Smooth muscle cell of the brain vasculature (primary cell): ENCODE data around the gene PKNOX2.
A peak's percentile ranks its signal among the peaks of the same experiment; 100 is the strongest.

Experiments used
- DNase-seq: peaks from one replicate; pipeline ENCODE4 v3.0.0-alpha.2; 2012; ENCODE audit warnings: low read depth, low spot score

PKNOX2 gene

DNA sequence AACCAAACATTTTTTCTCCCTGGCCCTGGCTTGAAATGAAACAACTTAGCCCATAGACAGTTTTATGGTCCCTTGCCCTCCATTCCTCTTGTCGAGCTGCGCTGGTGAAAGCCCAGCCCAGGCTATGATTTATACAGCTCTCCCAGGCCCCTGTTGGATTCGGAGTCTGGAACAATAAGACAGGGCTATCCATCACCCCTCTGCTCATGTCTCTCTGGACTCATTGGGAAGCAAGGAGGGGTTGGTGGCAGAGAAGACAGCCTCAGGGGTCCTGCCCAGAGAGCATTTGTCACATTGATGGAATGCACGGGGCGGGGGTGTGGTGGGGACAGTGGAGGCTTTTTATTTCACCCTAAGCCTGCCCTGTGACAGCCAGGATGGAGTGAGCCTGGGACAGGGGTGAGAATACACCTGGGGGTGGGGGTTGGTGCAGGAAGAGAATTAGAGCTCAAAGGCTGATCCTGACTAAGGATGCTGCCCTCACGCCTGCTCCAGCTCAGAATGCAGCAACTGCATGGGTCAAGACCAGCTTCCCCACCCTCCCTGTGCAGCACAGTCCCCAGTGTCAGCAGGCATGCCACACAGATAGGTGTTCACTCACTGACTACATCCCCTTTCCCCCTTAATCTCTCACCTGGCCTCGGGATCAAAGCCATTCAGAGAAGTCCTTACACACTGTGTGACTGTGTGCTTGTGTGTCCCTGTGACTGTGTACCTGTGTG, 10.0 kb upstream of the PKNOX2 start:
- DNase-seq: no peak

DNA sequence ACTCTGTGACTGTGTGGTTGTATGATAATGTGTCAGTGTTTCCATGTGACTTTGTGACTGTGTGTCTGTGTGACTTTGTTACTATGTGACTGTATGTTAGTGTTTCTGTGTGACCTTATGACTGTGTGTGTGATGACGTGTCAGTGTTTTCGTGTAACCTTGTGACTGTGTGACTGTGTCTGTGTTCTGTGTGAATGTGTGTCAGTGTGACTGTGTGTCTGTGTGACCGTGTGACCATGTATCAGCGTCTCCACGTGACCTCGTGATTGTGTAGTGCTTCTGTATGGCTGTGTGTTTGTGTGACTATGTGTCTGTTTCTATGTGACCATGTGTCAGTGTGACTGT, 9.5 kb upstream of the PKNOX2 start:
- DNase-seq: no peak

DNA sequence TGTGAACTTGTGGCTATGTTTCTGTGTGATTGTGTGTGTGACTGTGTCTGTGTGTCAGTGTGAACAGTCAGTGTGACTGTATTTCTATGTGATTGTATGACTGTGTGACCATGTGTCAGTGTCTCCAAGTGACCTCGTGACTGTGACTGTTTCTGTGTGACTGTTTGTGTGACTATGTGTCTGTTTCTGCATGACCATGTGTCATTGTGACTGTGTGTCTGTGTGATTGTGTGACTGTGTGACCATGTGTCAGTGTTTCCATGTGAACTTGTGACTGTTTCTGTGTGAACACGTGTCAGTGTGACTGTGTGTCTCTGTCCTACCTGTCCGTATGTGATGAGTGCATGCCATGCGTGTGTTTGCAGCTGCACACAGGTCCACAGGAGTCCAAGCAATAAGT, 8.8 kb upstream of the PKNOX2 start:
- DNase-seq: no peak

DNA sequence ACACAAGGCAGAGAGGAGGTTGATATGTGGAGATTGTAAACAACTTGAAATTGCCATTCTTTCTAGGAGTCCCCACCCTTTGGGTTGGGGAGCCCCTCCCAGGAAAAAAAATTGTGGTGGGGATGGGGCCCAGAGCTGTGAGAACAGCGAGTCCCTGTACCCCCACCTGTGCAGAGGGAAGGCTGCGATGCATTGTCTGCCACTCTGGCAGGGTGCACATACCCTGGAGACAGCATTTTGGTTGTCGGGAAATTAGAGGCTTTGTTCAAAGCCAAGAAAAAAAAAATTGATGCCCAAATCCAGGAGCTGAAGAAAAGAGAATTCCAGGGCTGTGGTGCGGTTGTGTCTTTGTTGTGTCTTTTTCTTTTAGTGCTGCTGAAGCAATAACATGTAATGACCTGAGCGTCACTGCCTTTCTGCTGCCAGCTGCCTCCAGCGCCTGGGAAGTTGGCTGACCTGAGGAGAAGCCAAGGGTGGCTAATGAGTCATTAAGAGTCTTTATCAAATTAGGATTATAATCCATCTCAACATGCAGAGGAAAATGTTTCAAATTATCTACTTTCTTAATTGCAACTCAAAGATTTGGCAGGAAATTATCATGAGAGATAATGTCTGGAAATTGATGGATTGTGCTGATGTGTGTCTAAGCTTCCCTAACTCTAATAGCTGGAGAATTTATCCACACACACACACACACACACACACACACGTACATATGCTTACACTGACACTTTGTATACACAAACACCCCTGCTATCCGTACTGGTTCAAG, 8.0 kb upstream of the PKNOX2 start:
- no peak for DNase-seq

DNA sequence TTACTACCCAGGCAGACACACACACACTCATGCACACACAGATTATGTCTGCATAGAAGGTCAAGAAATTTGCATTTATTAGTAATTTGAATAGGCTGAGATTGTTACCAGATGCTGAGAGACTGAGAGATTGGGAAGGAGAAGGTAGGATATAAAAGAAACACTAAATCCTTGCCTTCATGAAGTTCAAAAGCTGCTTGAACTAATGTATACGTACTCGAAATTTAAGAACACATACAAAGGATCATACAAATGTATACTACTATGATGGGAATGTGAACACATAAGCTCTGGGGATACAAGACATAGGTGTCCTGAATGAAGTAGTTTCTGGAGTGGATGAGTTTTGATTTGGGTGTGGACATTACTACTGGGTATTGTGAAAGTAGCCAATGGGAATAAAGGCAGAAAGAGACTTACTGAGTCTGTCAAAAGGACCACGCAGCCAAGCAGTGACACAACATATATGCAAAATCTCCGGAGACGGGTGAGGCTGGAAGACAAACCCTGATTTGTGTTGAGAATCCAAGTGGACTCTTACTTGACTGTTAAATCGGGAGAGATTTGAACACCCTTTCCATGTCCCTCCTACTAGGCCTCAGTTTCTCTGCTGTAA, 7.3 kb upstream of the PKNOX2 start:
- no peak for DNase-seq

DNA sequence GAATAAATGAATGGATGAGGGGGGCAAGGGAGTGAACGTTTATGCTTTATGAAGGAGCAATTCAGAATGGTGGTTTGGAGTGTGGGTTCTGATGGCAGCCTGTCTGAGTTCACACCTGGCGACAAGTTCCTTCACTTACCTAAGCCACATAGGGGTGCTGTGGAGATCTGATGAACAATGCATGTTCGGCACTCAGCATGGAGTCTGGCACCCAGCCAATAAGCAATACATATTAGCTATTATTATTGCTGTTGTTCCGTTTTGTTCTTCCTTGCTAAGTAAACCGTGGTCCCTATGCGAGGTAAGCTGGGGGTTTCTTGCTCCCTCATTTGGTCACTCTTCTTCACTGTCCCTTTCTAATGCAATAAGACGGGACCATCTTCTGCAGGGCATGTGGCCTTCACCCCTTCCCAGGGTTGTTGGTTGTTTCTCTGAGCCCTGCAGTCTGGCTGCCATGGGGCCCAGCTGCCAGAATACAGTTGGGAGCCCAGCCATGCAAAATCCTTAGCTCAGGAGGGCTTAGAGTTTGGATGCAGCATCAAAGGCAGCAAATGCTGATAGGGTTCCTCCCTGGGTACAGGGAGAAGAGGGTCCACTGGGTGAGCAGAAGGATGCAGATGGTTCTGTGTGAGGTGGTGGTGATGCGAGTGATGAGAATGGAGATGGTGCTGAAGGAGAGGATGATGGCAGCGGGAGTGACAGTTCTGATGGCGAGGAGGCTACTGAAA, 6.4 kb upstream of the PKNOX2 start:
- DNase-seq: no peak

DNA sequence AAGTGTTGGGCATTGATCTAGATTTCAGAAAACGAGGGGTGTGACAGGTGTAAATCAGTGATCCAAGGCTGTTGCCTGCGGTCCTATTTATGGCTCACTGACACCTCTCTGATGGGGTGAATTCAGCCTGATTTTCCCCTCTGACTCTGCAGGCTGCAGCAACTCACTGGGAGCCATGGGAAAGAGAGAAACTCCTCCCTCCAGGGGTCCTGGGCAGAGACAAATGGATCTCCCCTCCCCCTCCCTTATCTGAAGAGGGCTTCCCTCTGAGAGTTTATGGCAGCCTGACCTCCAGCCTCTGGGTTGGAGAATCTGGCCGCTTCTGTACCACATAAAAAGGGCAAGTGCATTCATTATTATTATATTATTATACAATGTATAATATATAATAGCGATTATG, 1.8 kb upstream of the PKNOX2 start:
- DNase-seq: no peak

DNA sequence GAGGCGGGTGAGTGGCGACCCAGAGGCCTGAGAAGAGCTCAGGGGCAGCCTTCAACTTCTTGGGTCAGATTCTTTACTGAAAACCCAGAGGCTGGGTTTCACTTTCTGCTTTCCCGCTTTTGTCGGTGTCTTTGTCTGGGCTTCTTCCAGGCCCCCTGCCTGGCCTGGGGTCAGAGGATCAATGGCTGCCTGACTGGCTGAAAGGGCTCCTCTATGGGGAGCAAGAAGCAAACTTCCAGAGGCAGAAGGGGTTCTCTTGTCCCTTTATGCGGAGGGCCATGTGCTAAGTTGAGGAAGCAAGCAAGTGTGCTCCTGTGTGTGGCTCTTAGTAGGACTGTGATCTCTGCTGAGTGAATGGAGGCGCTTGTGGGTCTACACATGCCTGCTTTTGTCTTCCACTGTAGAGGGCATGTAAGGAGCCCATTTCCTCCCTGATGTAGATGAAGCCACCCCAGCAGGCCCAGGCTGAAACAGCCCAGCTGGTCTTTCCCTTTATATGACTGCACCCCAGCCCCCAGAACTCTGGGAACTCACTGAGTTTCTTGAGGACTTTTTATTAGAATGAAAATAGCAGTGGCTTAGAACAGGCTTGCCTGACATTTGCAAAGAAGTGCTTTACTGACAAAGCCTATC, 1.0 kb upstream of the PKNOX2 start:
- peak; percentile 45 for DNase-seq

DNA sequence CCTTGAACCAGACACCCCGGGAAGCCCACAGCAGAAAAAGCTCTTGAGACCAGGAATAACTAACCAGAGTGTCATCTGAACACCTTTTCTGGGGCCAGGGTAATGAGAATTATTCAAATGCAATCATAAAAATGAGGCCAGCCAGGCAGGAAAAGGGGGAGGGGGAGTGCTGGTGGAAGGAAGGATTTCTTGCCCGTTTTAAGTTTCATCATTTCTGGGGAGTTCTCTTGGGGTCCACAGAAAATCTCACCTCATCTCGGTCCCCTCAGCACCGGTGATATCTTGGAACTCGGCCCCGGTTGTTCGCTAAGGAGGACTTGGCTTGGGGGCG, 495 bp upstream of the PKNOX2 start:
- no peak for DNase-seq

DNA sequence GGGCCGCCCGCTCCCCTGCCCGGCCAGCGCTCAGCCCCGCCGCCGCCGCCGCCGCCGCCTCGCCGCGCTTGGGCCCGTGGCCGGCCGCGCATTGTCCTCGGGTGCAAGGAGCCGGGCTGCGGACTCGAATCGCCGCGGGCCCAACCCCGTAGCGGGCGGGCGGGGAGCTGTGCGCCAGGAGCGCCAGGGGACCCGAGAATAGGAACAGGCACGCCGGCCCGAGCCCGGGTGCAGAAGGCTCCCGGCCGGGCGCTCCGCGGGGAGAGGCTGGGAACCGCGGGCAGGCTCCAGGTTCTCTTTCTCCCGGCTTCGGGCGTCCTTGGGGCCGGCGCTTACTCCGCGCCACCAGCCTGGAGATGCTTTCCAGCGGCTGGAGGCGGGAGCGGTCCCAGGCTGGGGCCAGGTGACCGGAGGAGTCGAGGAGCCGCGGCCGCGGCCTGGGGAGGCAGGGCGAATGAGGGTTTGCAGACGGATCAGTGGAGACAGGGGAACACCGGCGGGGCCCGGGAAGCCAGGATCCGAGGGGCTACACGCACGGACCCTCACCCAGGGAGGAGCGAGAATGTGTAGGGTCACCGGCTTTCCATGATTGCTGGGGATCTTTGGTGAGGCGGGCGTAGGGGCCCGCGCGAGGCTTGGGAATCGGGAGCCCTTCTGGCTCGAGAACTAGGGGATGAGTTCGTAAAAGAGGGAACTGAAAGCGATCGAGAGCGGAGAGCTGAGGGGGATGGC, 726 bp downstream of the PKNOX2 start:
- DNase-seq: no peak

DNA sequence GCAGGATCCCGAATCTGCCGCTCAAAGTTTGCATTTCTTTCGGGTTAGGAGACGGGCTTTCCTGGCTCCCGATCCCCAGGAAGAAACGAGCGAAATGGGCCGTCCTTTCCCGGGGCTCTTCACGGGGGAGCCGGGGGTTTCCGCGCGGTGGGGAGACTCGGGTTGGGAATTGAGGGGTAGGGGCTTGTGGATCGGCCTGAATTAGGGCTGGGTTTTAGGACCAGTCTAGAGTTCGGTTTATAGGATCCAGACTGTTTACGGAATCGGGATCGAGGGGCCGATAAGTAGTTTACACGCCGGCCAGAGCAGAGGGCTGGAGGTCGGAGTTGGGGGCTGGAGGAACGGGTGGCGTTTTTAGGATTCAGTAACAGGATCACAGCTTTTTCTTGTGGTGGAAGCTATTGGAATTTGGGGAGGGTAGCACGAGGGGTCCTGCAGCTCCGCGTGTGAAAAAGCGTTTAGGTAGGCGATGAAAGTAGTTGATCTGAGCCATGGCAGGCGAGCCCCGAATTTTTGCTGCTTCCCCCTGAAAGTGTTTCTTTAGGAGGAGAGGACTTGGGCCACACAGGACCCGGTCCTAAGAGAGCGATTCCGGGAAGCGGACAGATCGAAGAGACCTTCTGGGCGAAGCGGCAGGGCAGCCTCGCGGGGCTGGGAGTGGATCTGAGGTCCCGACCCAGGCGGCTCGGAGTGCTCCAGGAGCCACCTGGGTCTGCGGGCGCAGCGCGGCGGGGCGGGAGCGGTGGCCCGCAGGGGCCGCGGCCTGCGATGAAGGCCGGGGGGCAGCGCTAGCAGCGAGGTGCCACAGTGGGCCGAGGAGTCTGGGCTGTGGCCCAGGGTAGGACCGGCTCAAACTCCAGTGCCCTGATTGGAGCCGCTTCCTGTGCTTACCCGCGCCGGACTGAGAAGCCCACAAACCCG, 1.6 kb downstream of the PKNOX2 start:
- no peak for DNase-seq

DNA sequence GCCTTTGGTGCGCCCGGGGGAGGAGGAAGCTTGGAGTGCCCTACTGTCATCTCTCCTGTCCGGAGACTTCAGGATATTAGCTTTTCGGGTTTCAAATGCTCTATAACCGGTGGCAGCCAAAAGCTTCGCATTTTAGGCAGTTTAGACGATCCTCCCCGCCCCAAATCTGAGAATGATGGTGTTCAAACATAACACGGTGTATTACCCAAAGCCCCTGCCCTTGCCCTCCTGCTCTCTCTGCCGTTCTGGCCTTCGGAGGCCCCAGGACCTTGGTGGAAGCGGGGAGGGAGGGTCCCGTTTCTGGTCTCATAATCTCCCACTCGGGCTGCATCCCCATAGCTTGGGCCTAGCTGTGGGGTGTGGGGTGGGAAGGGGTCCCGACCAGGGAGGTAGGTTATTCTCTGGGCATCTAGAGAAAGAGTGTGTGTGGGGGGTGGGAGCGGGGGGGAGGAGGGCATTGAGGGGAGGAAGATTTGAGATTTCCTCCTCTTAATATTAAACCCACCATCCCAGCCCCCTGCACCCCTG, 2.3 kb downstream of the PKNOX2 start:
- DNase-seq: no peak

DNA sequence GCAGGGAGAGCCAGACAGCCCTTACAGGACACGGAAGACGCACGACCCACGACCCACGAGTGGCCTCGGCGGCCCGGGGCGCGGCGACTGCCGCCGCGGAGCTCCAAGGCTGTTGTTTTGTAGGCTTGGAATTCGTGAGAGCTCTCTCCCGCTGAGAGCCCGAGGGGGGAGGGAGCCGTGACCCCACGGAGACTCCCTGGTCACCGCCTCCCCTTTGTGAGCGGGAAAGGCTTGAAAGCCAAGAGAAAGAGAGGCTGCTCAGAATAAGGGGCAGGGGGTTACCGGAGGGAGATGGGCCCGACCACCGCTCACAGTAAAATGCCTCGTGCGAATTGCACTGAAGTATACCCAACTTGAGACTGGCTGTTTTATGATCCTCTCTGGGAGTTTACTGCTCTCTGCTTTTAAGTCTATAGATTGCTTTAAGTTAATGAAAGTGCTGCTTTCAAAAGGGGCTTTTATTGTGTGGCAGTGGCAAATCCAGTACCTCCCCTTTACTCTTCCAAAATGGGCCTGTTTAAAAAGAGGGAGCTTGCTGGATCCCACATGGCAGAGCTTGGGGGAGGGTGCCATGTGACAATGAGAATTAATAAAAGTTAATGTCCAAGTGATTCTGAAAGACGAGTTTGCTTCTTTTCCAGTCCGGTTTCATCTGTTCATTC, 2.9 kb downstream of the PKNOX2 start:
- DNase-seq: no peak

DNA sequence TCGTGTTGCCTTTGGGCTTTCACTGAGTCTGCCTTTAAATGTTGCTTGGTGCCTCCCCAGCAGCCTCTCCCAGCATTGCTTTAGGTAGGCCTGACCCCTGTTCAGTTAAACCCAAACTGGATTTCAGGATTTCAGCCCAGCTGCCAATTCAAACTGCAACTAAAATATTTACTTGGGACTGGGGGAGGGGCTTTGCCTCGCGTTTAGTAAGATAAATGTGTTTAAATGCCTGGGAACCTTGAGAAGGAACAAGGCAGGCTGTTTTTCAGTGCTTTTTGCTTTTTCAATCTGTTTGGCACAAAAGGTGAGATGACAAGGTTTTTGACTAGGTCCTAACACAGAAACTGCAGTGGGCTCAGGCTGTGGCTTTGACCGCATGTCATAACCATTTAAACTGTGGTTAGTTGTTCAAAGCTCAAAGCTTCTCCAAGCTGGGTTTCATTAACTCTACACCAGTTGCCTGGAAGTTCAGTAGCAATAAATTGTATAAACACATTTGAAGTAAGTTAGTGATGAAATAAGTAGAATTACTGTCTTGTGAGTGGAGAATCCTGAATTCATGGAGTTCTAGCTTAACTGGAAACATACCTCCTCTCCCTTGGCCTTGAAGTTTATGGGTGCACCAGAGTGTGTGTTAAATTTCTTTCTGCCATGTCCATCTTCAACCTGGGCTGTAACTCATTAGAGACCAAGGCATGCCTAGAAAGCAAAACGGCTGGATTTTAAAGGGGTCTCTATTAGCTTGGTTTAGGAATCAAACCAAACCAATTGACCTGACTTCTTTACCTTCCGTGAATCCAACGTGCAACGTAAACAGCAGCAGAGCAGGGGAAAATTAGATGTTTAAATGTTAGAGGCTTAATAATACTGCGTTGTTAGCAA, 3.6 kb downstream of the PKNOX2 start:
- no peak for DNase-seq

DNA sequence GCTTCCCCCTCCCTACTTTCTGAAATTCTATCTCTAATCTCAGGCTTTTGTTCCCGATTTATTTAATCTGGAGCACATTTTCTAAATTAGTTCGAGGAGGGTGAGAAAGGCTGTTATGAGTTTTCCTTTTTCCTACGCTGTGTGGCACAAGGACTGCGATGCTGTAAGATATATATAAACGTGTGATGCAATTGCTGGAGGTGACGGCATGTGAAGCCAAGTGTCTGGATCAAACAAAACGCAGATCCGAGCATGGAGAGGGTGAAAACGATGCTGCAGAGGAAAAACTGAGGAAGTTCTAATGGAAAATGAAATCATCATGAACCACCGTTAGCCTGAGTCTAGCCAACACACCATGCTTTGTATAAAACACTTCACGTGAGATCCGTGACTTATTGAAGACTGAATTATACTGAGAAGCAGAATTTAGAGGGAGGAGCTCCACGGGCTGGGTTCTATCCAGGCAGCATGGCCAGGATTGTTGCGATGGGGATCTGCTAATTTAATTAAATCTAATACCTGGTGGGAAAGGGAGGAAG, 4.4 kb downstream of the PKNOX2 start:
- DNase-seq: no peak

DNA sequence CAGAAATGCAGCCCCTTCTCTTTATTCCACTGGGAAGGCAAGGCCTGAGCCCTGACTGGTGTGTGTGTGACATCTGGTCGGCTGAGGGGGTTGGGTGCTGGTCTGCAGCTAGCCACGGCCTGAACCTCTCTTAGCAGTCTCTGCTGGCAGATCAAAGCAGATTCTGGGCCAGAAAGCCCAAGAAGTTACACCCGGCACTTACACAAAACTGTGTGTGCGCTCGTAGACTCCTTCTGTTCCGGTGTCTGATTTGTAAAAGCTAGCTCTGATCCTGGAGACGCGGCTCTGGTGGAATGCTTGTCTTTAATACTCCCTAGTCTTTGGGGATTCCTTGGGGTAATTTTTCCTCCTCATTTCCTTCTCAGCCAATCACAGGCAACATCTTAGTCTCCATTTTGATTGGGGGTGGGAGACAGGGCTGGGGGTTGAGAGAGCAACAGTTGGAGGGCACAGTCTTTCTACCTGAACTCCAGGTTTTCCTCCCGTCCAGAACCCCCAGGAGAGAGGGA, 5.5 kb downstream of the PKNOX2 start:
- no peak for DNase-seq

DNA sequence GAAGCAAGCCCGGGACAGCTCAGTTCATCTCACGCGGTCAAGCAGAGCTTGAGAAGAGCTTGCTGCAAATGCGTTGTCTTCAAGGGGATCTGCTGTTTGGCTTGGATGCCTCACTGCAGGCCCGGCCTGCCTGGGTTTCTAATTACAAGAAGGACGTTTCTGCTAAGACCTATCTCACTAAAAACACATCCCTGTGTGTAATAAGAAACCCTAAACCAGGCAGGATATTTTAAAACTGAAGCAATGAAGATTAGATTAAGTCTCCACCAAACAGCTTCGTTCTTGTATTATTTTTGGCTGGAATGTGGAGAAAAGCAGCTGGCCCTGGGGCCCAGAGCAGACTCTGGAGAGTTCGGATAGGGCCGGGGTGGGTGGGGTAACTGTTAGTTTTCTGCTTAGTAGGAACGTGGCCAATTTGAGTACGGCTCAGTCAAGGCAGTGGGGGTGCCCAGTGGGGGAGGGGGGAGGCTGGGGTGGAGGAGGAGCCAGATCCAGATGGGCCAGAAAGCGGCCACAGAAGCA, 6.0 kb downstream of the PKNOX2 start:
- peak; percentile 87 for DNase-seq

DNA sequence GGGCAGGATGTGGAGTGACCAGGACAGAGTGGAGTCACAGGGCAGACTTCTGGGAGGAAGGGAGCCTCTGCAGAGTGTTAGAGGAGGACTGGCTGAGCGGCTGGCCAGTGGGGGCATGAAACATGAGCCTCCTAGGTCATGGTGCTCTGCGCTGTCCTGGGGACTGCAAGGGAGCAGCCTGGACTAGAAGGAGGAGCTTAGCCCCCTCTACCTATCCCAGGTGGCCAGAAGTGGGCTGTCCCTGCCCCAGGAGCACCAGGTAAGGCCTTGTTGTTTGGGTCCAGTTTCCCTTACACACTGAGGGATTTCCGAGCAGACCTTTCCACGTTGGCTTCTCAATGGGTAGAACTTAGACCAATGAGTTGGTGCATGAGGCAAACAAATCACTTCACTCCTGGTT, 7.4 kb downstream of the PKNOX2 start:
- no peak for DNase-seq
